HG03159 (cell line): ENCODE results near the gene DNAH10.
A peak's percentile ranks its signal among the peaks of the same experiment; 100 is the strongest.

Experiments
- ATAC-seq: cut with Tn5 transposase; IDR thresholded peaks from one replicate; pipeline ENCODE4 v1.9.1; 2021; ENCODE audit warnings: mild to moderate bottlenecking, moderate library complexity; ENCODE audit not compliant: unreplicated experiment

Gene DNAH10

DNA sequence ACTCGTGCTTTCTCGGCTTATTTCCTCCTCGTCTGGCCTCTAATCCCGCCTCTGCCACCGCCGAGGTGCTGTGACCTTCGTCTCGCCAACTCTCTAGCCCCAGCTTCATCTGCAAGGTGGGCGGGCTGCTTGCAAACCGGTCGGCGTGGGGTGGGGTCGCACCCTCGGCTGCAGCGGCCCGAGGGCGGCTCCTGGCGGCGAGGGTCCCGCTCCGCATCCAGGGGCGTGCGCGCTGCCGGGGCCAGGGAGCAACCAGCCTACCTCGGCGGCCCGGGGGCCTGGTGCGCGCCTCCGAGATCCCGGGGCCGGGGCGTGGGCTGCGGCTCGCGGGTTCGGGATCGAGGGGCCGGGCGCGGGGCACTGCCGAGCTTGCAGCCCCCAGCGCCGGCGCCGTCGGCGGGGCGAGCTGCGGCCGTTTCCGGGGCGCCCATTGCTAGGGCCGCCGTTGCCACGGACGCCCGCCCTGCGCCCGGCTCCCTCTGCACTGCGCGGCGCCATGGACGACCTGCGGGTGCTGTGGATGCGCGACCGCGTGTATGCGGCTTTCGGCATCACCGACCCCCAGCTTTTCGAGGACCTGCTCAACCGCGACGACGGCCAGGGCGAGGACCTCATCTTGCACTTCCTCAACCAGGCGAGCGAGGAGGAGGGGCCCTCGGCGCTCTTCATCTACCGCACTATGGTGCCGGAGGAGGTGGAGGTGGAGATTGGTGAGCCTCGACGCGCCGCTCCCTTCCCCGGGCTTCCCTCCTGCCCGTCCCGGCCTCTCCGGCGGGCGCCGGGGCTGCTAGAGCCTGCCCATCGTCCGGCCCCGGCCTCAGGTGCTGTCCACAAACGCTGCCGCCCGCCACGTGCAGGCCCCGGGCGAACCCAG lies at the start of gene DNAH10:
TSS of gene DNAH10 (plus strand) at position 461 of the 874 bp plus-strand sequence. CDS start at position 497, 36 bp downstream.
- ATAC-seq, result peak; percentile 67

- no peak for ATAC-seq
Observed at GRCh38 chr12:123712780-123713319, 49.3 kb upstream of the DNAH10 start.

DNA sequence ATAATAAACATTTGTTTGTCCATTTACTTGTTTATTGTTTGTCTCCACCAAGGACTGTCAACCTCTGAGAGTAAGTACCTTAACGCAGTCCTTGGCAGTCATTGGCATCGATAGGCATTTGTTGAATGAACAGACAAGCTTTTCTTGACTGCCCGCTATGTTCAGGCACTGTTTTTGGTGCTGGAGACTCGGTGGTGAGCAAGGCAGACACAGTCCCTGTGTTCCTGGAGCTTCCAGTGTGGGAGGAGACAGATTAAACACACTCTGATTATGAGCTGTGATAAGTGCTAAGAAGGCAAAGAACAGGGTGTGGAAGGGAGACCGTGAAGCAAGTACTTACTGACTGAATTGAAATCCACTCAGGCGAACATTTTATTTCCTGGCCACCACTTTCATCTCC lies 48.7 kb upstream of the DNAH10 start:
- no peak for ATAC-seq

DNA sequence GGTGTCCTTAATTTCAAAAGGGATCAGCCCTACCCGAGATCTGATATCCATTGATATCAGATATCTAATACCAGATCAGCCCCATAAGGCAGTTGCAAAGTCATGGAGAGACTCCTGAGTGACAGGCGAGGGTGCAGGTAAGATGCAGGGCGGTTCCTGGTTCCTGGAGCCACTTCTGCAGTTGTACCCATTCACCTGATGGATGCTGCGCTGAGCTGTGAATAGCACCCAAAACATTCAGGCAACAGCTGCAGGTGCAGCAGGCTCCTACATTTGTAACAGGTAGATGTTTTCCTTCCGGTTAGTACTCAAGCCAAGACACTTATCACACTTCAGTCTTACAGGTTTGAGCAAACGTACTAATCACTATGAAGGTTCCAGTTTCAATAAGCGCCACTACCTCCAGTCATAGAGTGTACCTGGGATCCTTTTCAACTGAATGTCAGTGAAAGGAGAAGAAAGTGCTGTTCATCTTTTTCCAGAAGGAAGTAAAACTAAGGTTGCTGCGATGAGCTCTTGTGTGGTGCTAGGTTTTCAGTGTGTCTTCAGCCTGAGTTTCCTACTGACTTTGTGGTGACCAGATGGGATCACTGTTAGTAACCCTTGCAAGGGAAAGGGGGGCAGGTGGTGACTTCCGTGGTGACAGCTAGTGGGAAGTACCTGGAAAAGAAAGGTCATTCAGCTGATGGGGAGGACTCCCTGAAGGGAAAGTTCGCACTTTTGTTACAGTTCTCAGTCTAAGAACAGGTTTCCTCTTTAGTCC lies 48.1 kb upstream of the DNAH10 start:
- peak; percentile 43 for ATAC-seq

GRCh38 chr12:123715195-123715594 lies 46.9 kb upstream of the DNAH10 start:
- ATAC-seq, result no peak

DNA sequence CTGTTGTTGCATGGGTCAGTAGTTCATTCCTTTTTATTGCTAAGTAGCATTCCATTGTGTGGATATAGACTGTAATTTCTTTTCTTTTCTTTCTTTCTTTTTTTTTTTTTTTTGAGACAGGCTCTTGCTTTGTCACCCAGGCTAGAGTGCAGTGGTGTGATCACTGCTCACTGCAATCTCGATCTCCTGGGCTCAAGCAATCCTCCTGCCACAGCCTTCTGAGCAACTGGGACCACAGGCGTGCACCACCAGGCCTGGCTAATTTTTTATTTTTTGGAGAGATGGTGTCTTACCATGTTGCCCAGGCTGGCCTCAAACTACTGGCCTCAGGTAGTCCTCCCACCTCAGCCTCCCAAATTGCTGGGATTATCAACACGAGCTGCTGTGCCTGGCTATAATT lies 44.8 kb upstream of the DNAH10 start:
- ATAC-seq, result no peak

DNA sequence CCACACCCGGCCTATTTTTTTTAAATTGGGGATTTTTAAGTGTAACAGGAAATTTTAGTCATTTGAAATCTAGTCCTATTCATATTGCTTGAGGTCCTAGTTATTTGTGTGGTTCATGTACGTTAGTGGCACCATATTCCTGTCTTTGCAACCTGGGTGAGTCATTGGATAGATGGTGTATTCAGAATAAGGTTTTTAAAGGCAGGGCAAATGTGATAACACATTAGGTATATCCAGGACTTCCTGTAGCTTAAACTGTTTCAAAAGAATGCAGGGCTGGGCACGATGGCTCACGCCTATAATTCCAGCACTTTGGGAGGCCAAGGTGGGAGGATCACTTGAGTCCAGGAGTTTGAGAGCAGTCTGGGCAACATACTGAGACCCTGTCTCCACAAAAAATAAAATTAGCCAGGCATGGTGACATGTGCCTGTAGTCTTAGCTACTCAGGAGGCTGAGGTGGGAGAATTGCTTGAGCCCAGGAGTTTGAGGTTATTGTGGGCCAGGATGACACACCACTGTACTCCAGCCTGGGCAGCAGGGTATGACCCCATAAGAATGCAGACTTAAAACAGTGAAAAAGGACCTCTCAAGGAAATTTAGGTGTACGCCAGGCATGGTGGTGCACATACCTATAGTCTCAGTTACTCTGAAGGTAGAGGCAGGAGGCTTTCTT lies 41.8 kb upstream of the DNAH10 start:
- ATAC-seq, result no peak

DNA sequence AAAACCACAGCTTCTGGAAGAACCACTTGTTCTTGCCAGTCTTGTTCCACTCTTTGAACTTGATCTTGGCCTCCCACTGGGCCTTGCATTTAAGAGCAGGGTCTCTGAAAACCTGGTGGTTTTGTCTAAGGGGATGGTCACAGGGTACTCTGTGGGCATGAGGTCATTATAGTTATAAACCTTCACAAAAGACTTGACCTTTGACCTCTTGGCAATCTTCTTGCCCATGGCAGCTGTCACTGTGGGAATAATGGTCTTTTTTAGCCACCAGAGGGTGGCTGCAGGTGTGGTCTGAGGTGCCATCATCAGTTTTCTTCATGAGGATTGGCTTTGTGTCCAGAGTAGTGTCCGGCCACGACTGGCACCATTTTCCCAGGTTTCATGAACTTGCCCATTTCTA lies 40.9 kb upstream of the DNAH10 start:
- ATAC-seq, result no peak

- ATAC-seq, result no peak
Observed at GRCh38 chr12:123723011-123723410, 39.1 kb upstream of the DNAH10 start.

DNA sequence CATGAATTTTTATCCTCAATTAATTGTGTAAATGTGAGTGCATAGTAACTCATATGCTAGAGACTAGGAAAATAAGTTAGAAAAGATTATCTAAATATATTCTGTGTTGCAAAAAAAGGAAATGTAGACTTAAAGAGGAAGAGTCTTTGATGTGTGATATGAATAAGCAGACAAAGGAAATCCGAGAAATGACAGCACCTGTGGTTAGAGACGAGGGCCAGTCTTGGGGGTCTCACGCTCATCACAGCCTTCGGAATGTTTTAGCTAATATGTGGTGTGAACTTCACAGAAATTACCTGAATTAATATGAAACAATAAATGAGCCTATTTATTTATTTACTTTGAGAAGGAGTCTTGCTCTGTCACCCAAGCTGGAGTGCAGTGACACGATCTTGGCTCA lies 38.3 kb upstream of the DNAH10 start:
- ATAC-seq, result no peak

GRCh38 chr12:123726244-123726643 lies 35.9 kb upstream of the DNAH10 start:
- no peak for ATAC-seq

DNA sequence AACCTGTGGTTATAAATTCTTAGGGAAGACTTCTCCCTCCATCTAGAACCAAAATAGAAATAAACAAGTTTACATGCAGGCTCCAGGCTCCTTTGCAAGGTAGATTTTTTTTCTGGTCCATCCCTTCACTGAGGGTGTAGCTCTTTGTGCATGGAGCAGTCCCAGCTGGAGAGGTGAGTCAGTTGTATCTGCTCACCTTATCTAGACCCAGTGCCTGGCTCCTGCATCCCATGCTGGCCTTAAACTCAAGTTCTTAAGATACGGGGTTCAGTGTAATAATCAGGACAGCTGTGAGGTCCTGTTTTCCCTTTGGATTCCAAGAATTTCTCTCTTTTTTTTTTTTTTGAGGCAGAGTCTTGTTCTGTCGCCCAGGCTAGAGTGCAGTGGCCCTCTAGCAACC lies 35.1 kb upstream of the DNAH10 start:
- no peak for ATAC-seq

DNA sequence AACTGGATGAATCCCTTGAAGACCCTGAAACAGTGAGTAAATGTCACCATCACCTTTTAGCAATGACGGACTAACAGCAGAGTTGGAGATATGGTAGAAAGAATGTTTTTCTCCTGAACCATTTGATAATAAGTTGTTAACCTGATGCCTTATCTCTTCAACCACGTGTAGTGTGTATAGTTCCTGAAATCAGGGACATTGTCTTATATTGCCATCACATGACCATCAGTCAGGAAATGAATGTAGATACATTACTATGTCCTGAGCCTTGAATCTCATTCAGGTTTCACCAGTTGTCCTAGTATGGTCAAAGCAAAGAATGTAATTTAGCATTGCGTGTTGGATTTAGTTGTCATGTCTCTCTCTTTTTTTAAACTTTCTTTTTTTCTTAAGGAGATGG lies 34.2 kb upstream of the DNAH10 start:
- no peak for ATAC-seq

GRCh38 chr12:123731596-123731995 lies 30.5 kb upstream of the DNAH10 start:
- no peak for ATAC-seq

- ATAC-seq, result no peak
Observed at GRCh38 chr12:123732251-123732650, 29.9 kb upstream of the DNAH10 start.

GRCh38 chr12:123733229-123733628 lies 28.9 kb upstream of the DNAH10 start:
- ATAC-seq, result no peak

DNA sequence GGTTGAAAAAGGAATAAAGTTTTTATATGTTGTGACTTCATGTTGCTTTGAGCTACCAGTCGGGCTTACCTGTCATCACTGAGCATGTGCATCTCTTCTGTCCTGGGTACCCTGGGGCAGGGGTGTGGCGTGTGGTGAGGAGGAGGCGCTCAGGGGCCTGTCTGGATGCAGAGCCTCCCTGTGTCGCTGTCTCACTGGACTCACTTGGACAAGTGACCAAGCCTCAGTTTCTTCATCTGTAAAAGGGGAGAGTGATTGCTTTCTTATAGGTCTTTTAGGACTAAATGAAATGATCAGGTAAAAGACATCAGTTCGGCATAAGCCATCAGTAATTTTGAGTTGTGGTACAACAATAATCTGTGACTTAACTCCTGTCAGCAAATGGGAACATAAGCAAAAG lies 27.8 kb upstream of the DNAH10 start:
- no peak for ATAC-seq

GRCh38 chr12:123741937-123742572 lies 20.0 kb upstream of the DNAH10 start:
- no peak for ATAC-seq

DNA sequence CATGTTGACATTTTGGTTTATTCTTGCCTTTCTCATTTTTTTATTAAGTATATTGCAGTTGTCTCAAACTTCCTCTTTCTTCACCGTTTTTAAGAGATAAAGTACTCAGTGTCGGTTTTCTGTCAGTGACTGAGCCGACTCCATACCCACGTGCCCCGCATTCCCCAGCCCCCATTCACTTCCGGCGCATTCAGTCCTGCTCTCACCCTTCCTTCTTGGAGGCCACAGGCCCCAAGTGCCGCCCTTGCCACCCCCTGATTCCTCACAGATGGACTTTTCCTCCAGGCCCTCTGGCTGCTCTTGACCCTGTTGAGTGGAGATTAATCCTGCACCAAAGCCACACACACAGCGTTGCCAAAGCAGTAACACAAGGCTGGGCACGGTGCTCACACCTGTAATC lies 19.1 kb upstream of the DNAH10 start:
- no peak for ATAC-seq

DNA sequence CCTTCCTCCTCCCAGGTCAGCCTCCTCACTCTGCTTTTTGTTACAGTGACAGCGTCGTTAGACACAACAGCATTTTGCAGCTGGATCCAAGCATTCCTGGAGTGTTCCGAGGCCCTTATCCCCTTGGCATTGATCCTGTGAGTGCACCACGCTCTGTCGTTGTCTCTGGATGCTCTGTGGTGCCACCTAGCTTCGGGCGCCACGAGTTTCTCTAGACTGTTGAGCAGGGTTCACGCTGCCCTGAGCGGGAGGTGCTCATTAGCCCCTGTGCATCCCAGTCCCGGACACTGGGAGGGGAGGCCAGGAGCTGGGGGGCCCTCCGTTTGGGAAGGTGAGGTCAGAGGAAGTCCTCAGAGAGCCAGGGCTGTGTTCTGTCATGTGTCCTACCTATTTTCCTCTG lies 17.3 kb upstream of the DNAH10 start:
- ATAC-seq, result no peak

DNA sequence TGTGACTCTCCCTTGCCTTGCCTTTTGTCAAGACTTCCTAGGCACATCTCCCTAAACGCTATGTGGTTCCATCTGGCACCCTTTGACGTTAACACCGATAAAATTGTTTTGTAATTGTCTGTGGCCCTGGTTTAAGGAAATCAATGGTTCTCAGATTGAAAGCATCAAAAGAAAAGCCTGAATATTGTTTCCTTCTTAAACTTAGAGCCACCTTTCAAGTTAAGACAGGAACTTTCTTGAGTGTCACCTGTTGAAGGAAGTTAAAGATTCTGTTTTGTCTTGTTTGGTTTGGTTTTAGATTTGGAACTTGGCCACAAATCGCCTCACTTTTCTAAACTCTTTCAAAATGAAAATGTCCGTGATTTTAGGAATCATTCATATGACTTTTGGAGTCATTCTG lies 14.8 kb upstream of the DNAH10 start:
- ATAC-seq, result no peak
